RWPE1 (cell line): ENCODE results near the gene RIPOR1.

ENCODE experiments used
- CTCF ChIA-PET: fragments of 350-600 bp; sonication (Branson Sonifier 250); formaldehyde crosslinking; extraction: SDS; loops from one replicate; lab custom pipeline; 2021; lab: Yijun Ruan, JAX
- POLR2A ChIA-PET: fragments of 400-600 bp; formaldehyde crosslinking; extraction: SDS; loops from one replicate; lab custom pipeline; 2020; ENCODE audit warnings: antibody characterized with exemption; ENCODE audit not compliant: low non-redundant PET; lab: Yijun Ruan, JAX
- DNase-seq: peaks from one replicate; pipeline ENCODE4 v3.0.0; 2012; ENCODE audit warnings: low spot score
- H3K27ac ChIP-seq: fragments of 450-650 bp; 2 replicates; pipeline ENCODE4 v1.5.1; 2017
- CTCF ChIP-seq: fragments of 450-650 bp; conservative IDR thresholded peaks from 2 replicates; pipeline ENCODE4 v1.5.1; 2017; ENCODE audit warnings: low read depth, mild to moderate bottlenecking

Gene RIPOR1

DNA sequence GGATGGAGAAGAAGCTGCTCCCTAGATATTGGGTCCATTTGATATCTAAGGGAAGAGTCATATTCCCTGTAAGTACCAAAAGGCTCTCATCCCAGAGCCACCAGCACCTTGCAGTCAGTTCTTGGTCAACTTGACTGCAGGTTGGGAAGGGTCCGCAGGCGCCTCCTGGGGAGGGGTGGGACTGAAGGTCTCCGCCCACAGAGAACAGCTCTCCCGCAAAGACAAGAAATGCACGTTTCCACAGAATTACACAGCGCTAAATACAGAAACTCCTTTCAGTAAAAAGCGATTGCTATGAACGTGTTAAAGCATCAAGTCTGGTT, 32.8 kb downstream of the RIPOR1 start:
- ChIA-PET CTCF (interaction anchor here (0.9 to 2.6 kb wide), 6 partner anchors 14 to 255 kb away, joined by 3 to 15 read pairs (median 8); no protein-coding TSS in a partner anchor), POLR2A (interaction anchor here (0.6 to 1.6 kb wide), 2 partner anchors 31 to 40 kb away, joined by 5 to 7 read pairs; no protein-coding TSS in a partner anchor)
- no peak for DNase-seq
- H3K27ac ChIP-seq: peak overlapping the region; percentile 99
- no peak for TF ChIP-seq CTCF

DNA sequence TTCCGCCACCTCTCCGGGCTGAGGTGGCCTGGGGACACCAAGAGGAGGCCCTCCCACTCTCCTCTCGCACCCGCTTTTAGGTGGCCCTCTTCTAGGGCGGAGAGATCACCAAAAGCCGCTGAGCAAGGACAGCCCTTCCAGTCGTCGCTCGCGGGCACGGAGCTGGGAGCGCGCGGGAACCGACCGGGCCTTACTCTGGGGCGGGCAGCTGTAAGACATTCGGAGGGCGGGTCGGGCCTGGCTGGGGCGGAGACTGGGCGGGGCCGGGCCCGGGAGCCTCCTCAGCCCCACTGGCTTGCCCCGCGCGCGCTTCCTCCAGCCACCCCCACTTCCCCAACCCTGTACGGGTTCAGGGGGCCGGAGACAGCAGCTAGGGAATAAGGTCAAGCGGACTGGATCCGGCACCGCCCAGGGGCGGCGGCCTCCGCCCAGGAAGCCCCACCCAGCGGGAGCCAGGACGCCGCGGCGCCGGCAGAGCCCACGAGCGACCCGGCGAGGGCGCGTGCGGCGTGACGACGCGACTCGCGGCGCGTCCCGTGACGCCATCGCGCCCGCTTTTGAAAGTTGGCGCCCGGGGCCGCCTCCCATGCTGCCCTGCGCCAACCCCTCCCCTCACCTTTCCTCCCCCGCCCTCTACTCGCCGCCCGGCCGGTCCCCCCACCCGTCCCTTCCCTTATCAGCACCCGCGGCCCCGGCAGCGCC, 33.3 kb downstream of the RIPOR1 start:
- ChIA-PET POLR2A (interaction anchor here (0.5 to 1.6 kb wide), 6 partner anchors 30 to 94 kb away, joined by 3 to 7 read pairs (median 4); no protein-coding TSS in a partner anchor), CTCF (interaction anchor here (0.6 to 2.6 kb wide), 13 partner anchors 10 to 534 kb away, joined by 3 to 15 read pairs (median 4); no protein-coding TSS in a partner anchor)

GRCh38 chr16:67562526-67562917, 33.9 kb downstream of the RIPOR1 start, which contains the start of gene CTCF:
CTCF (plus strand) TSS chr16:67562526; CDS start chr16:67610833, 48,307 bp downstream.
- peak; percentile 82 for DNase-seq
- CTCF ChIA-PET: interaction anchor here (0.6 to 2.6 kb wide), 15 partner anchors 11 to 533 kb away, joined by 3 to 15 read pairs (median 4); no protein-coding TSS in a partner anchor
- POLR2A ChIA-PET: interaction anchor here (0.5 to 1.6 kb wide), 5 partner anchors 15 to 94 kb away, joined by 3 to 7 read pairs (median 6); no protein-coding TSS in a partner anchor

More for the DNA sequence above, 33.3 kb downstream of the RIPOR1 start:
- no peak for TF ChIP-seq CTCF
- H3K27ac ChIP-seq: peak overlapping the region; percentile 99
- peak; percentile 96 for DNase-seq

DNA sequence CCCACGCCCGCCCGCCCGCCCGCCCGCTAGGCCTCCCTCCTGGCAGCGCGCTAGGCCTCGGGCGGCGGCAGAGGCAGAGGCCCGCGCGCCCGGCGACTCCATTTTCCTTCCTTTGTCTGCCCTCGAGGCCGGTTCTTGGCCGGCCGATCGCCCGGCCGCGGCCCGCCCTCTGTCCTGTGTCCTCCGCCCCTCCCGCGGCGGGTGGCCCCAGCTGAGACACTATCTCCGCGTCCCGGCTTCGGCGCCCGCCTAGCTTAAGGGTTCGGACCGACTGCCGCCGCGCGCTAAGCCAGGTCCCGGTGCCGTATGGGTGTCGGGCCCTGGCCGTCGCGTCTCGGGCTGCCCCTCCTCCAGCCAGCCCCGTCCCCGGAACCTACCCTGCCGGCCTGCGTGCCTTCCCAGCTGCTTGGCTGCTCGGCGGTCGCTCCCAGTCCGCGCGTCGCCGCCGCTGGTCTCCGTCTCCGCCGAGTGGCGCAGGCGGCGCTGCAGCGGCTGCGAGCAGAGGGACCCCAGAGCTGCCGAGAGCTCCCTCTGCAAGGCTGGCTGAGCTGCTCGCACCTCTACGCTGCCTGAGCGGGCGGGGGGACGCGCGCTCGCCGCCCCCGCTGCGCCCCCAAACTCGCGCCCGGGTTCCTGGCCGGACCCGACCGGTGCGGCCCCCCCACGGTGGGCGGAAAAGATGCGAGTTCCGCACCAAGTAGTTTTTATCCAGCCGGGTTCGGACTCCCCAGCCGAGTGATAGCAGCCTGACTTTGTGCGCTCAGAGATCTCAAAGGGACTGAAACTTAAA, 34.5 kb downstream of the RIPOR1 start:
- CTCF ChIA-PET: interaction anchor here (0.6 to 2.6 kb wide), 14 partner anchors 11 to 532 kb away, joined by 3 to 15 read pairs (median 4); no protein-coding TSS in a partner anchor
- peak; percentile 43 for TF ChIP-seq CTCF
- H3K27ac ChIP-seq: peak overlapping the region; percentile 99
- no peak for DNase-seq
- POLR2A ChIA-PET: interaction anchor here (0.6 to 1.6 kb wide), 5 partner anchors 15 to 42 kb away, joined by 3 to 7 read pairs (median 3); no protein-coding TSS in a partner anchor

More at GRCh38 chr16:67562526-67562917, 33.9 kb downstream of the RIPOR1 start, which contains the start of gene CTCF:
- H3K27ac ChIP-seq: peak within 1 kb of the TSS; percentile 99
- TF ChIP-seq CTCF: peak; percentile 82

DNA sequence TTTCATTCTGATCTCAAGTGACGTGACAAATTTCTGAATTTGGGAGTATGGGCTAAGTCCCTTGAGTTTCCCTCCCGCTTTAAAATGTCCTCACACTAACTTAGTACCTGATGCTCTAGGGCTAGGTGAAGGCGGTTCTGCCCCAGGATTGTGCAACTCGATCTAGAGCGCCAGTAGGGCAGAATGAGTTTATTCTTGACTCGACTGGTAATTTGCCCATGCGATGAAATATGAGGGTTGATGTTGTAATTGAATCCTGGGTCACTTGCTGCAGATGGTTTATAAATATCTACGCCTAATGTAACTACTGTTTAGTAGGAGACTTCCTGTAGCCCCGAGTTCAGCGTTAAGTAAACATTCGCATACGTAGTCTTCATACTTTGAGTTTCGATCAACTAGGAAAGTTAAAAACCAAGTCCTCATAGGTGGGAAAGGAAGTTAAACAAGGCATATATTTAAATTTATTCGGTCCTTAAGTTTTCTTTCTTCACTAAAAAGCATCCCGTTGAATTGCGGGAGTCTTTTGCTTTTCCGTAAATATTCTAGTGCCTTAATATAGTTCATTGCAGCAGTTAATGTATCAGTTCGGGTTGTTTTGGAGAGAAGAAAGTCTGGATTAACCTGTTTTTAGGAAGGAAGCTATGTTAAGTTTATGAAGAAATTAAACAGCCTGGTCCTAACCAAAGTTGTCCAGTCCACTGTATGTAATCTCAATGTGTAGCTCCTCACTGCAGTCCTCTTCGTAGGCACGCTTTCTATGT, 35.3 kb downstream of the RIPOR1 start:
- ChIA-PET CTCF (interaction anchor here (0.6 to 2.6 kb wide), 8 partner anchors 17 to 253 kb away, joined by 3 to 15 read pairs (median 4); no protein-coding TSS in a partner anchor), POLR2A (interaction anchor here (0.6 to 1.4 kb wide), 3 partner anchors 16 to 39 kb away, joined by 3 to 6 read pairs (median 3); no protein-coding TSS in a partner anchor)
- peak; percentile 37 for DNase-seq
- peak overlapping the region; percentile 99 for H3K27ac ChIP-seq
- TF ChIP-seq CTCF: no peak
